Chondrocyte (in vitro differentiated cells): ENCODE measurements around the gene SAAL1. TPM values are rescaled to one million over a fixed set of nuclear protein-coding genes. Genes with fewer than 3 reads are reported as not detected.

Experiments used
- DNase-seq: peaks from one replicate; pipeline ENCODE4 v3.0.0; 2021; ENCODE audit warnings: mixed read lengths, low spot score
- H3K27ac Mint-ChIP-seq: one replicate; pipeline ENCODE4 v1.8.0; 2021; ENCODE audit warnings: mild to moderate bottlenecking, moderate library complexity, mixed read lengths; ENCODE audit not compliant: unreplicated experiment
- H3K27me3 Mint-ChIP-seq: 2 replicates; pipeline ENCODE4 v1.8.0; 2021; ENCODE audit warnings: low read depth, mixed read lengths
- H3K36me3 Mint-ChIP-seq: 2 replicates; pipeline ENCODE4 v1.8.0; 2021; ENCODE audit warnings: low read depth, mixed read lengths
- H3K4me1 Mint-ChIP-seq: 2 replicates; pipeline ENCODE4 v1.8.0; 2021; ENCODE audit warnings: low read depth, mild to moderate bottlenecking, mixed read lengths
- H3K4me3 Mint-ChIP-seq: one replicate; pipeline ENCODE4 v1.8.0; 2021; ENCODE audit warnings: mild to moderate bottlenecking, moderate library complexity, mixed read lengths; ENCODE audit not compliant: unreplicated experiment
- H3K9me3 Mint-ChIP-seq: 2 replicates; pipeline ENCODE4 v1.8.0; 2021; ENCODE audit warnings: low read depth, mixed read lengths
- CTCF ChIP-seq: fragments of 200-600 bp; sonication (generic); IDR thresholded peaks from 2 replicates; pipeline ENCODE4 v1.5.0; 2021; ENCODE audit warnings: antibody characterized with exemption, mild to moderate bottlenecking, moderate library complexity
- total RNA-seq: library from RNA; stranded (reverse); gene quantifications from 3 replicates; pipeline ENCODE4 v1.2.1, GENCODE V29; 2021

The SAAL1 gene
- total RNA-seq, 1 donor from 2014 or later: 12.1 TPM

DNA sequence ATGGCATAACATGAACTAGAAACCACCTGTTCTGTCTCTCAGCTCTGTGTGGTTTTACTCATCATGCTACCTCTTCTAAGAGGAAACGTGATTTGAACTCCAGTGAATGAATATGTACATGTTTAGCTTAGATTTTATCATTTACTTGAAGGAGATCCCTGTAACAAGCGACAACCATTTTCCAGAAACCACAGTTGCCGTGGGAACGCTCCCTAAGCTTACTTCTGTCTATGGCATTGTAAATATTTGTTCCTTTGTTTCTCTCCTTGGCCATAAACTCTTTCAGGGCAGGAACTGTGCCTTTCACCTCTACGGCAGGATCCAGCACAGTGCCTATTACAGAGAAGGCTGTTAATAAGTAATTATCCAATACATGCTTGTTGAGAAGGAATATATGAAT is 42.8 kb downstream of the SAAL1 start:
- H3K27ac Mint-ChIP-seq: no peak overlapping the region
- no peaks in the 10 kb centered on the region for H3K36me3 Mint-ChIP-seq
- H3K27me3 Mint-ChIP-seq: no peaks in the 10 kb centered on the region
- no peak for TF ChIP-seq CTCF
- H3K4me1 Mint-ChIP-seq: no peaks in the 10 kb centered on the region
- no peak for DNase-seq
- H3K9me3 Mint-ChIP-seq: no peaks in the 10 kb centered on the region
- no peak overlapping the region for H3K4me3 Mint-ChIP-seq

DNA sequence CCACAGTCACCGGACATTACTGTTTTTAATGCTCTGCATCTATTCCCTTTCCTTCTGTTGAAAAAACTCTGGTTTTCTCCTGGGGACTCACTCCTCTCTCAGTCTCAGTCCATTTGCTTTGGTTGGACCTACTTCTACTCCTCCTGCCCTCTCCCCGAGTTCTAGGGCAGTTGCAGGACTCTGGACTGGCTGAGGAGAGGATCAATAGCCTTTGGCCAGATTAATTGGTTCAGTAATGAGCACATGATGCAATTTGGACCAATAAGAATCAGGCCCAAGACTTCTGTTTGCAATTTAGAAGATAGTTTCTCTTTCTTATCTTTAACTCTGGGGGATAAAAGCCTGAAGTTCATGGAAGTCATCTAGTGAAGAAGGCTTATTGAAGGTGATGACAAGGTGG is 44.5 kb downstream of the SAAL1 start:
- Mint-ChIP-seq H3K4me3 (no peak overlapping the region), H3K27ac (no peak overlapping the region), H3K9me3 (no peaks in the 10 kb centered on the region), H3K4me1 (peaks cover 9% of the 10 kb centered on the region), H3K27me3 (no peaks in the 10 kb centered on the region), H3K36me3 (no peaks in the 10 kb centered on the region)
- no peak for TF ChIP-seq CTCF
- no peak for DNase-seq

- TF ChIP-seq CTCF: no peak
- peak overlapping the region; percentile 38 for H3K4me3 Mint-ChIP-seq
These were observed 49.2 kb downstream of the SAAL1 start for GRCh38 chr11:18056561-18057181.

GRCh38 chr11:18054511-18055103 is 51.3 kb downstream of the SAAL1 start:
- Mint-ChIP-seq H3K27me3 (no peaks in the 10 kb centered on the region), H3K4me1 (peaks cover 26% of the 10 kb centered on the region), H3K36me3 (no peaks in the 10 kb centered on the region), H3K9me3 (peaks cover 3% of the 10 kb centered on the region), H3K4me3 (no peak overlapping the region), H3K27ac (no peak overlapping the region)
- TF ChIP-seq CTCF: no peak
- no peak for DNase-seq

More at GRCh38 chr11:18056561-18057181, 49.2 kb downstream of the SAAL1 start:
- peaks cover 3% of the 10 kb centered on the region for H3K9me3 Mint-ChIP-seq
- H3K27me3 Mint-ChIP-seq: no peaks in the 10 kb centered on the region
- peak overlapping the region; percentile 84 for H3K27ac Mint-ChIP-seq
- no peak for DNase-seq
- no peaks in the 10 kb centered on the region for H3K36me3 Mint-ChIP-seq
- H3K4me1 Mint-ChIP-seq: peaks cover 26% of the 10 kb centered on the region

DNA sequence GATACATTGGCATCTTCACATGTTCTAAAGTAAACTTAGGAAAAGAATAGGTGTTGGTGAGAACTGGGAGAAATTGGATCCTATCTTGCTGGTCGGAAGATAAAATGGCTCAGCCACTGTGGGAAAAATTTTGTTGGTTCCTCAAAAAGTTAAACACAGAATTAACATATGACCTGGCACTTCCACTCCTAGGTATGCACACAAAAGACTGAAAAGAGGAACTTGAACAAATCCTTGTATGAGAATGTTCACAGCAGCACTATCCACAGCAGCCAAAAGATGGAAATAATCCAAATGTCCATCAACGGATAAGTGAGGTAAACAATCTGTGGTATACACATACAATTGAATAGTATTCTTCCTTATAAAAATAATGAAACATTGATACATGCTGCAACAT is 55.0 kb downstream of the SAAL1 start:
- H3K4me1 Mint-ChIP-seq: peaks cover 23% of the 10 kb centered on the region
- no peak overlapping the region for H3K4me3 Mint-ChIP-seq
- H3K9me3 Mint-ChIP-seq: peaks cover 11% of the 10 kb centered on the region
- no peak overlapping the region for H3K27ac Mint-ChIP-seq
- no peak for DNase-seq
- H3K27me3 Mint-ChIP-seq: peaks cover 10% of the 10 kb centered on the region
- H3K36me3 Mint-ChIP-seq: peaks cover 5% of the 10 kb centered on the region
- TF ChIP-seq CTCF: no peak
